HUES64 (cell line): ENCODE data around the gene IQGAP2.

Source experiments
- H3K27ac ChIP-seq: 2 replicates; pipeline ENCODE4 v1.7.0; 2013; ENCODE audit warnings: low read depth, low read length, inconsistent platforms
- H3K27me3 ChIP-seq: 2 replicates; pipeline ENCODE4 v1.6.1; 2013; ENCODE audit warnings: mild to moderate bottlenecking, low read length; ENCODE audit not compliant: insufficient read depth
- H3K36me3 ChIP-seq: 2 replicates; pipeline ENCODE4 v1.6.1; 2013; ENCODE audit warnings: mild to moderate bottlenecking, low read length; ENCODE audit not compliant: insufficient read depth
- H3K4me1 ChIP-seq: 2 replicates; pipeline ENCODE4 v1.6.1; 2013; ENCODE audit warnings: mild to moderate bottlenecking, low read length, moderate library complexity; ENCODE audit not compliant: insufficient read depth
- H3K4me3 ChIP-seq: 2 replicates; pipeline ENCODE4 v1.5.1; 2013; ENCODE audit warnings: mild to moderate bottlenecking, low read length, moderate library complexity
- H3K9ac ChIP-seq: 2 replicates; pipeline ENCODE4 v1.6.1; 2013; ENCODE audit warnings: mild to moderate bottlenecking, low read depth, low read length
- H3K9me3 ChIP-seq: 2 replicates; pipeline ENCODE4 v1.6.1; 2013; ENCODE audit warnings: low read depth, low read length; ENCODE audit not compliant: insufficient read depth
- WGBS: fragments of 150-250, 120-280 bp; methylation state at CpG from one replicate; pipeline ENCODE4 v1.1.7; 2013; ENCODE audit warnings: missing lambda C conversion rate; 5-methylcytosine and 5-hydroxymethylcytosine counted together

Gene IQGAP2

GRCh38 chr5:76439201-76439600 is 36.1 kb downstream of the IQGAP2 start:
- no peaks in the 10 kb centered on the region for H3K9me3 ChIP-seq
- no peak overlapping the region for H3K4me3 ChIP-seq
- H3K4me1 ChIP-seq: peaks cover 4% of the 10 kb centered on the region; the same call in 1 of the 2 replicates
- no peak overlapping the region for H3K27ac ChIP-seq
- WGBS: 100% methylated on average over 1 of the region's 1 CpG
- no peaks in the 10 kb centered on the region for H3K36me3 ChIP-seq
- H3K9ac ChIP-seq: no peak overlapping the region
- H3K27me3 ChIP-seq: no peaks in the 10 kb centered on the region

- Histone ChIP-seq H3K27me3 (no peaks in the 10 kb centered on the region), H3K4me3 (no peak overlapping the region), H3K27ac (no peak overlapping the region), H3K9me3 (no peaks in the 10 kb centered on the region), H3K9ac (no peak overlapping the region), H3K36me3 (no peaks in the 10 kb centered on the region), H3K4me1 (peaks cover 4% of the 10 kb centered on the region; the same call in 1 of the 2 replicates)
Measured at GRCh38 chr5:76439929-76440328, 36.8 kb downstream of the IQGAP2 start.

- H3K4me1 ChIP-seq: peaks cover 4% of the 10 kb centered on the region; the same call in 1 of the 2 replicates
- no peaks in the 10 kb centered on the region for H3K36me3 ChIP-seq
- no peak overlapping the region for H3K27ac ChIP-seq
- WGBS: 97% methylated on average over 6 of the region's 6 CpGs
- no peak overlapping the region for H3K9ac ChIP-seq
- H3K9me3 ChIP-seq: no peaks in the 10 kb centered on the region
- H3K27me3 ChIP-seq: no peaks in the 10 kb centered on the region
- H3K4me3 ChIP-seq: no peak overlapping the region
Measured at GRCh38 chr5:76441101-76441500, 38.0 kb downstream of the IQGAP2 start.

- Histone ChIP-seq H3K9ac (no peak overlapping the region), H3K27ac (no peak overlapping the region), H3K36me3 (no peaks in the 10 kb centered on the region), H3K9me3 (no peaks in the 10 kb centered on the region), H3K4me3 (no peak overlapping the region), H3K27me3 (no peaks in the 10 kb centered on the region), H3K4me1 (peaks cover 11% of the 10 kb centered on the region)
- 95% methylated on average over 5 of the region's 6 CpGs for WGBS
Measured at GRCh38 chr5:76441890-76442673, 39.0 kb downstream of the IQGAP2 start.

- Histone ChIP-seq H3K4me3 (no peak overlapping the region), H3K27ac (no peak overlapping the region), H3K27me3 (no peaks in the 10 kb centered on the region), H3K36me3 (no peaks in the 10 kb centered on the region), H3K9ac (no peak overlapping the region), H3K9me3 (no peaks in the 10 kb centered on the region), H3K4me1 (peaks cover 15% of the 10 kb centered on the region)
- WGBS: 93% methylated on average over 3 of the region's 4 CpGs
Measured at GRCh38 chr5:76443066-76443800, 40.1 kb downstream of the IQGAP2 start.

GRCh38 chr5:76445063-76445462 is 42.0 kb downstream of the IQGAP2 start:
- H3K9ac ChIP-seq: no peak overlapping the region
- H3K4me1 ChIP-seq: peaks cover 15% of the 10 kb centered on the region
- H3K27ac ChIP-seq: no peak overlapping the region
- H3K9me3 ChIP-seq: no peaks in the 10 kb centered on the region
- H3K4me3 ChIP-seq: no peak overlapping the region
- no peaks in the 10 kb centered on the region for H3K36me3 ChIP-seq
- no peaks in the 10 kb centered on the region for H3K27me3 ChIP-seq
- WGBS: 95% methylated on average over 4 of the region's 4 CpGs

GRCh38 chr5:76445830-76446229 is 42.7 kb downstream of the IQGAP2 start:
- Histone ChIP-seq H3K9me3 (no peaks in the 10 kb centered on the region), H3K4me1 (peaks cover 15% of the 10 kb centered on the region), H3K9ac (no peak overlapping the region), H3K27ac (no peak overlapping the region), H3K4me3 (no peak overlapping the region), H3K36me3 (no peaks in the 10 kb centered on the region), H3K27me3 (no peaks in the 10 kb centered on the region)
- WGBS: 95% methylated on average over 5 of the region's 5 CpGs

- peaks cover 12% of the 10 kb centered on the region; the same call in 1 of the 2 replicates for H3K4me1 ChIP-seq
- H3K36me3 ChIP-seq: no peaks in the 10 kb centered on the region
- H3K27ac ChIP-seq: no peak overlapping the region
- no peak overlapping the region for H3K4me3 ChIP-seq
- H3K9me3 ChIP-seq: no peaks in the 10 kb centered on the region
- no peaks in the 10 kb centered on the region for H3K27me3 ChIP-seq
- WGBS: 88% methylated on average over 6 of the region's 6 CpGs
- no peak overlapping the region for H3K9ac ChIP-seq
Measured at GRCh38 chr5:76446776-76447175, 43.7 kb downstream of the IQGAP2 start.

GRCh38 chr5:76449606-76450005 is 46.5 kb downstream of the IQGAP2 start:
- Histone ChIP-seq H3K4me3 (no peak overlapping the region), H3K27me3 (no peaks in the 10 kb centered on the region), H3K27ac (no peak overlapping the region), H3K4me1 (peaks cover 12% of the 10 kb centered on the region; the same call in 1 of the 2 replicates), H3K9me3 (no peaks in the 10 kb centered on the region), H3K9ac (no peak overlapping the region), H3K36me3 (no peaks in the 10 kb centered on the region)
- WGBS: 93% methylated on average over 2 of the region's 2 CpGs

GRCh38 chr5:76450054-76450453 is 47.0 kb downstream of the IQGAP2 start:
- Histone ChIP-seq H3K4me1 (peaks cover 12% of the 10 kb centered on the region; the same call in 1 of the 2 replicates), H3K27me3 (no peaks in the 10 kb centered on the region)
- WGBS: 83% methylated on average over 3 of the region's 3 CpGs

GRCh38 chr5:76451031-76451701 is 48.1 kb downstream of the IQGAP2 start:
- Histone ChIP-seq H3K36me3 (no peaks in the 10 kb centered on the region), H3K9me3 (no peaks in the 10 kb centered on the region), H3K9ac (no peak overlapping the region), H3K4me3 (no peak overlapping the region), H3K27me3 (no peaks in the 10 kb centered on the region), H3K27ac (no peak overlapping the region), H3K4me1 (peaks cover 12% of the 10 kb centered on the region)
- WGBS: 93% methylated on average over 5 of the region's 6 CpGs

More at GRCh38 chr5:76450054-76450453, 47.0 kb downstream of the IQGAP2 start:
- Histone ChIP-seq H3K27ac (no peak overlapping the region), H3K9ac (no peak overlapping the region), H3K36me3 (no peaks in the 10 kb centered on the region), H3K4me3 (no peak overlapping the region), H3K9me3 (no peaks in the 10 kb centered on the region)
